T-cell (primary cell): ENCODE data around the gene UBE2D3. TPM values are rescaled to one million over a fixed set of nuclear protein-coding genes. Genes with fewer than 3 reads are reported as not detected.

ENCODE experiments used
- ATAC-seq, 4 experiments: fragments of 200-7000 bp in 3 of 4; fragments of 150-1000 bp in 1 of 4; cut with Tn5 transposase; replicated peaks in 1 of 4; 1 replicate in 3 of 4; 2 replicates in 1 of 4; pipeline ENCODE4 v1.10.0; 2021; ENCODE audit warnings: moderate library complexity in 3 of 4, mild to moderate bottlenecking in 2 of 4, moderate number of reproducible peaks in 1 of 4
- CTCF ChIA-PET, 2 donors: fragments of 300-600 bp; sonication (Branson Sonifier 250); formaldehyde crosslinking; loops; one replicate each; lab custom pipeline; 2022; ENCODE audit warnings: antibody characterized with exemption in 2 of 2; lab: Charles Lee
- POLR2A ChIA-PET, 2 donors: fragments of 300-600 bp; sonication (Branson Sonifier 250); formaldehyde crosslinking; loops; one replicate each; lab custom pipeline; 2022; ENCODE audit warnings: antibody characterized with exemption in 2 of 2; lab: Charles Lee
- DNase-seq, 35 experiments: peaks; one replicate each; pipeline versions ENCODE4 v3.0.0 to v3.0.0-alpha.2; 2013 to 2023
- H3K27ac ChIP-seq: one replicate; pipeline ENCODE4 v1.5.1; 2013; ENCODE audit warnings: low read length
- H3K27me3 ChIP-seq, 2 experiments: replicated peaks in 1 of 2; 1 replicate in 1 of 2; 2 replicates in 1 of 2; pipeline versions ENCODE4 v1.6.1 to v1.7.0; 2013; ENCODE audit warnings: low read length in 1 of 2, mixed read lengths in 1 of 2; ENCODE audit not compliant: control insufficient read depth in 2 of 2, insufficient read depth in 2 of 2; ENCODE audit errors: extremely low read depth in 1 of 2
- H3K36me3 ChIP-seq, 2 donors: 1 replicate in 1 of 2; 2 replicates in 1 of 2; pipeline versions ENCODE4 v1.6.1 to v1.7.0; 2013; ENCODE audit warnings: low read length in 1 of 2; ENCODE audit not compliant: control insufficient read depth in 2 of 2, insufficient read depth in 1 of 2; ENCODE audit errors: extremely low read depth in 1 of 2
- H3K4me1 ChIP-seq, 2 experiments: 1 replicate in 1 of 2; 2 replicates in 1 of 2; pipeline versions ENCODE4 v1.6.1 to v1.7.0; 2013; ENCODE audit warnings: low read length in 2 of 2, mixed read lengths in 1 of 2; ENCODE audit not compliant: insufficient read depth in 2 of 2, control insufficient read depth in 1 of 2; ENCODE audit errors: extremely low read depth in 1 of 2
- H3K4me3 ChIP-seq, 2 donors: 1 replicate in 1 of 2; 2 replicates in 1 of 2; pipeline versions ENCODE4 v1.5.1 to v1.7.0; 2013; ENCODE audit warnings: mild to moderate bottlenecking in 2 of 2, low read length in 1 of 2, moderate library complexity in 1 of 2; ENCODE audit not compliant: control insufficient read depth in 1 of 2; ENCODE audit errors: extremely low read depth in 1 of 2
- H3K9me3 ChIP-seq: 2 replicates; pipeline ENCODE4 v1.7.0; 2013
- H3K27ac Mint-ChIP-seq, 2 donors: one replicate each; pipeline ENCODE4 v1.8.0; 2020 to 2021; ENCODE audit warnings: mild to moderate bottlenecking in 2 of 2, mixed read lengths in 2 of 2
- H3K27me3 Mint-ChIP-seq, 2 donors: one replicate each; pipeline ENCODE4 v1.8.0; 2021 to 2022; ENCODE audit warnings: mixed read lengths in 2 of 2
- H3K36me3 Mint-ChIP-seq: one replicate; pipeline ENCODE4 v1.8.0; 2021; ENCODE audit warnings: mixed read lengths
- H3K4me1 Mint-ChIP-seq, 3 donors: one replicate each; pipeline ENCODE4 v1.8.0; 2020 to 2022; ENCODE audit warnings: mixed read lengths in 3 of 3, mild to moderate bottlenecking in 1 of 3
- H3K4me3 Mint-ChIP-seq, 3 donors: one replicate each; pipeline ENCODE4 v1.8.0; 2020 to 2022; ENCODE audit warnings: mild to moderate bottlenecking in 3 of 3, mixed read lengths in 3 of 3, moderate library complexity in 3 of 3
- H3K9me3 Mint-ChIP-seq, 3 donors: one replicate each; pipeline ENCODE4 v1.8.0; 2020 to 2022; ENCODE audit warnings: mixed read lengths in 3 of 3
- WGBS: methylation state at CpG from one replicate; pipeline ENCODE4 v1.1.5; 2013; ENCODE audit warnings: missing lambda C conversion rate; ENCODE audit not compliant: insufficient coverage; 5-methylcytosine and 5-hydroxymethylcytosine counted together
- total RNA-seq, 35 experiments: library from RNA in 6 of 35; stranded (reverse) in 6 of 35; fragments of 120-200 nt in 1 of 35; gene quantifications; one replicate each; pipeline versions ENCODE4 v1.2.1 to v1.2.4 and lab custom pipeline; 2013 to 2026

Gene UBE2D3
- total RNA-seq, 5 donors from 2014 or later (not counting 1 experiment from before 2014, with no cell fraction given): 274 to 487 (median 289) TPM

GRCh38 chr4:102778720-102779119 lies 48.6 kb downstream of the UBE2D3 start:
- H3K36me3 Mint-ChIP-seq: no peaks in the 10 kb centered on the region
- no peaks in the 10 kb centered on the region for H3K9me3 Mint-ChIP-seq
- DNase-seq: no peak
- Histone ChIP-seq H3K4me1 (no peaks in the 10 kb centered on the region), H3K27ac (no peak overlapping the region), H3K27me3 (peaks cover 0 to 7% of the 10 kb centered on the region in 2 experiments), H3K4me3 (no peak overlapping the region), H3K9me3 (no peaks in the 10 kb centered on the region), H3K36me3 (no peaks in the 10 kb centered on the region)
- H3K4me1 Mint-ChIP-seq: no peaks in the 10 kb centered on the region
- H3K27ac Mint-ChIP-seq: no peak overlapping the region
- H3K27me3 Mint-ChIP-seq: peaks cover 0 to 4% of the 10 kb centered on the region in 2 donors
- POLR2A ChIA-PET: interaction anchor here in 1 of 2 donors (0.6 kb wide), 2 partner anchors 38 to 229 kb away, joined by 3 to 8 read pairs; no protein-coding TSS in a partner anchor
- 89% methylated on average over 7 of the region's 7 CpGs for WGBS
- ATAC-seq: no peak
- CTCF ChIA-PET: no interaction called here
- no peak overlapping the region for H3K4me3 Mint-ChIP-seq

- Mint-ChIP-seq H3K27ac (no peak overlapping the region), H3K9me3 (no peaks in the 10 kb centered on the region), H3K27me3 (peaks cover 0 to 4% of the 10 kb centered on the region in 2 donors), H3K4me3 (no peak overlapping the region), H3K4me1 (no peaks in the 10 kb centered on the region), H3K36me3 (no peaks in the 10 kb centered on the region)
- no CpG with 5 or more reads among the region's 1 CpG for WGBS
- no peak overlapping the region for H3K27ac ChIP-seq
- no peaks in the 10 kb centered on the region for H3K36me3 ChIP-seq
- DNase-seq: no peak
- no peaks in the 10 kb centered on the region for H3K4me1 ChIP-seq
- peaks cover 0 to 7% of the 10 kb centered on the region in 2 experiments for H3K27me3 ChIP-seq
- POLR2A ChIA-PET: no interaction called here
- no peak for ATAC-seq
- H3K9me3 ChIP-seq: no peaks in the 10 kb centered on the region
- no peak overlapping the region for H3K4me3 ChIP-seq
- CTCF ChIA-PET: no interaction called here
Measured at GRCh38 chr4:102775805-102776204, 51.5 kb downstream of the UBE2D3 start.

GRCh38 chr4:102774254-102774653 lies 53.1 kb downstream of the UBE2D3 start:
- H3K36me3 ChIP-seq: no peaks in the 10 kb centered on the region
- H3K36me3 Mint-ChIP-seq: no peaks in the 10 kb centered on the region
- H3K9me3 ChIP-seq: no peaks in the 10 kb centered on the region
- peaks cover 0 to 7% of the 10 kb centered on the region in 2 experiments for H3K27me3 ChIP-seq
- no peak overlapping the region for H3K27ac ChIP-seq
- H3K4me1 Mint-ChIP-seq: no peaks in the 10 kb centered on the region
- WGBS: no CpG with 5 or more reads among the region's 2 CpGs
- ChIA-PET CTCF (interaction anchor here in 1 of 2 donors (0.7 kb wide), 1 partner anchor 78 kb away, joined by 4 read pairs; no protein-coding TSS in a partner anchor), POLR2A (no interaction called here)
- no peak overlapping the region for H3K4me3 Mint-ChIP-seq
- ATAC-seq (no peak), DNase-seq (no peak)
- peaks cover 0 to 4% of the 10 kb centered on the region in 2 donors for H3K27me3 Mint-ChIP-seq
- H3K4me1 ChIP-seq: no peaks in the 10 kb centered on the region
- H3K27ac Mint-ChIP-seq: no peak overlapping the region
- H3K9me3 Mint-ChIP-seq: no peaks in the 10 kb centered on the region
- H3K4me3 ChIP-seq: no peak overlapping the region

- H3K4me1 ChIP-seq: no peaks in the 10 kb centered on the region
- Mint-ChIP-seq H3K9me3 (no peaks in the 10 kb centered on the region), H3K36me3 (no peaks in the 10 kb centered on the region), H3K27ac (no peak overlapping the region), H3K4me1 (no peaks in the 10 kb centered on the region), H3K4me3 (no peak overlapping the region), H3K27me3 (peaks cover 0 to 4% of the 10 kb centered on the region in 2 donors)
- no peak overlapping the region for H3K27ac ChIP-seq
- 100% methylated on average over 1 of the region's 4 CpGs for WGBS
- ChIA-PET CTCF (interaction anchor here in 1 of 2 donors (0.5 kb wide), 1 partner anchor 70 kb away, joined by 3 read pairs; no protein-coding TSS in a partner anchor), POLR2A (no interaction called here)
- H3K36me3 ChIP-seq: no peaks in the 10 kb centered on the region
- no peaks in the 10 kb centered on the region for H3K27me3 ChIP-seq
- no peak overlapping the region for H3K4me3 ChIP-seq
- DNase-seq (no peak), ATAC-seq (no peak)
- H3K9me3 ChIP-seq: no peaks in the 10 kb centered on the region
Measured at GRCh38 chr4:102772738-102773340, 54.5 kb downstream of the UBE2D3 start.

- ATAC-seq (no peak), DNase-seq (no peak)
- Histone ChIP-seq H3K9me3 (no peaks in the 10 kb centered on the region), H3K36me3 (no peaks in the 10 kb centered on the region), H3K27me3 (no peaks in the 10 kb centered on the region), H3K27ac (no peak overlapping the region), H3K4me3 (no peak overlapping the region), H3K4me1 (peaks cover 9 to 16% of the 10 kb centered on the region in 2 experiments)
- peaks cover 13 to 16% (median 14%) of the 10 kb centered on the region in 3 donors for H3K4me1 Mint-ChIP-seq
- POLR2A ChIA-PET: no interaction called here
- H3K36me3 Mint-ChIP-seq: no peaks in the 10 kb centered on the region
- H3K4me3 Mint-ChIP-seq: no peak overlapping the region
- H3K27ac Mint-ChIP-seq: no peak overlapping the region
- peaks cover 0 to 1% of the 10 kb centered on the region in 2 donors for H3K27me3 Mint-ChIP-seq
- no CpG with 5 or more reads among the region's 3 CpGs for WGBS
- CTCF ChIA-PET: interaction anchor here (0.6 to 1.1 kb wide), 3 partner anchors 9 to 319 kb away, joined by 3 to 6 read pairs (median 3); no protein-coding TSS in a partner anchor
- peaks cover 0 to 5% (median 0%) of the 10 kb centered on the region in 3 donors for H3K9me3 Mint-ChIP-seq
Measured at GRCh38 chr4:102764901-102765300, 62.5 kb downstream of the UBE2D3 start.

GRCh38 chr4:102761906-102762305 lies 65.4 kb downstream of the UBE2D3 start:
- peaks cover 3% of the 10 kb centered on the region for H3K36me3 Mint-ChIP-seq
- H3K9me3 Mint-ChIP-seq: peaks cover 0 to 5% (median 0%) of the 10 kb centered on the region in 3 donors
- peaks cover 39 to 44% (median 40%) of the 10 kb centered on the region in 3 donors for H3K4me1 Mint-ChIP-seq
- H3K27me3 Mint-ChIP-seq: peaks cover 0 to 1% of the 10 kb centered on the region in 2 donors
- H3K36me3 ChIP-seq: no peaks in the 10 kb centered on the region
- CTCF ChIA-PET: interaction anchor here in 1 of 2 donors (0.8 to 1.8 kb wide), 3 partner anchors 58 to 107 kb away, joined by 3 to 15 read pairs (median 5); partner anchors contain the start of gene CISD2
- POLR2A ChIA-PET: interaction anchor here (0.5 to 2.0 kb wide), 6 partner anchors 9 to 417 kb away, joined by 3 to 6 read pairs (median 3); no protein-coding TSS in a partner anchor
- H3K27ac Mint-ChIP-seq: peak overlapping the region in 1 of 2 donors; percentile 87
- peaks cover 12 to 18% of the 10 kb centered on the region in 2 experiments for H3K4me1 ChIP-seq
- peak overlapping the region in 1 of 2 donors; percentile 97 for H3K4me3 ChIP-seq
- ATAC-seq (no peak), DNase-seq (no peak)
- no peaks in the 10 kb centered on the region for H3K27me3 ChIP-seq
- 93% methylated on average over 10 of the region's 14 CpGs for WGBS
- H3K4me3 Mint-ChIP-seq: peak overlapping the region; percentile 93 to 99 (median 95)
- no peaks in the 10 kb centered on the region for H3K9me3 ChIP-seq
- no peak overlapping the region for H3K27ac ChIP-seq
